Right lobe of liver (tissue), 4 donors: ENCODE measurements around the gene CEP250.

Experiments
- CTCF ChIP-seq, 4 donors: fragments of 200-600 bp in 3 of 4; fragments of 450-650 bp in 1 of 4; IDR thresholded peaks; one replicate each; pipeline versions ENCODE4 v1.5.1 to v1.8.0; 2016 to 2022; ENCODE audit warnings: antibody characterized with exemption in 4 of 4, mild to moderate bottlenecking in 2 of 4
- POLR2A ChIP-seq: fragments of 450-650 bp; IDR thresholded peaks from one replicate; pipeline ENCODE4 v1.6.1; 2017; ENCODE audit warnings: antibody characterized with exemption, mild to moderate bottlenecking
- donor health status: DM: no; HTN: no; CAD: no.
- donor health status: DM: no; HTN: no; CAD: no.
- donor health status: DM: no; HTN: yes; CAD: no.

- no peak for TF ChIP-seq CTCF (IDR thresholded peaks at IDR 0.05)
- TF ChIP-seq POLR2A, result no peak
Measured at GRCh38 chr20:35472209-35472608, 16.8 kb downstream of the CEP250 start.
